ENCODE measurements around the gene CXCL11.

The CXCL11 gene

GRCh38 chr4:76011700-76012387, 24.0 kb downstream of the CXCL11 start:
- TF ChIP-seq, protein P1, sequence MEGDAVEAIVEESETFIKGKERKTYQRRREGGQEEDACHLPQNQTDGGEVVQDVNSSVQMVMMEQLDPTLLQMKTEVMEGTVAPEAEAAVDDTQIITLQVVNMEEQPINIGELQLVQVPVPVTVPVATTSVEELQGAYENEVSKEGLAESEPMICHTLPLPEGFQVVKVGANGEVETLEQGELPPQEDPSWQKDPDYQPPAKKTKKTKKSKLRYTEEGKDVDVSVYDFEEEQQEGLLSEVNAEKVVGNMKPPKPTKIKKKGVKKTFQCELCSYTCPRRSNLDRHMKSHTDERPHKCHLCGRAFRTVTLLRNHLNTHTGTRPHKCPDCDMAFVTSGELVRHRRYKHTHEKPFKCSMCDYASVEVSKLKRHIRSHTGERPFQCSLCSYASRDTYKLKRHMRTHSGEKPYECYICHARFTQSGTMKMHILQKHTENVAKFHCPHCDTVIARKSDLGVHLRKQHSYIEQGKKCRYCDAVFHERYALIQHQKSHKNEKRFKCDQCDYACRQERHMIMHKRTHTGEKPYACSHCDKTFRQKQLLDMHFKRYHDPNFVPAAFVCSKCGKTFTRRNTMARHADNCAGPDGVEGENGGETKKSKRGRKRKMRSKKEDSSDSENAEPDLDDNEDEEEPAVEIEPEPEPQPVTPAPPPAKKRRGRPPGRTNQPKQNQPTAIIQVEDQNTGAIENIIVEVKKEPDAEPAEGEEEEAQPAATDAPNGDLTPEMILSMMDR (IDR thresholded peaks at IDR 0.05; ENCODE audit: low read depth, low read length), result no peak
- TF ChIP-seq EZH2phosphoT487 (IDR thresholded peaks at IDR 0.05; ENCODE audit: low read depth), result no peak
- Histone ChIP-seq H3K4me3 (ENCODE audit: low read length) (peak overlapping the region; percentile 49), H3K27me3 (ENCODE audit: low read depth, low read length) (no peaks in the 10 kb centered on the region), H3K79me2 (ENCODE audit: low read length) (no peaks in the 10 kb centered on the region), H3K27ac (ENCODE audit: low read length) (peak overlapping the region; percentile 98), H3K4me2 (ENCODE audit: low read length) (peak overlapping the region; percentile 77), H4K20me1 (ENCODE audit: insufficient read depth, low read length) (no peaks in the 10 kb centered on the region), H3K4me1 (ENCODE audit: low read length) (peaks cover 96% of the 10 kb centered on the region), H2AFZ (ENCODE audit: low read depth, low read length) (no peak overlapping the region), H3K9me3 (ENCODE audit: insufficient read depth, low read length) (no peaks in the 10 kb centered on the region), H3K9ac (ENCODE audit: low read length) (peak overlapping the region; percentile 95), H3K36me3 (replicated peaks; ENCODE audit: low read depth, low read length) (peaks cover 5% of the 10 kb centered on the region)

DNA sequence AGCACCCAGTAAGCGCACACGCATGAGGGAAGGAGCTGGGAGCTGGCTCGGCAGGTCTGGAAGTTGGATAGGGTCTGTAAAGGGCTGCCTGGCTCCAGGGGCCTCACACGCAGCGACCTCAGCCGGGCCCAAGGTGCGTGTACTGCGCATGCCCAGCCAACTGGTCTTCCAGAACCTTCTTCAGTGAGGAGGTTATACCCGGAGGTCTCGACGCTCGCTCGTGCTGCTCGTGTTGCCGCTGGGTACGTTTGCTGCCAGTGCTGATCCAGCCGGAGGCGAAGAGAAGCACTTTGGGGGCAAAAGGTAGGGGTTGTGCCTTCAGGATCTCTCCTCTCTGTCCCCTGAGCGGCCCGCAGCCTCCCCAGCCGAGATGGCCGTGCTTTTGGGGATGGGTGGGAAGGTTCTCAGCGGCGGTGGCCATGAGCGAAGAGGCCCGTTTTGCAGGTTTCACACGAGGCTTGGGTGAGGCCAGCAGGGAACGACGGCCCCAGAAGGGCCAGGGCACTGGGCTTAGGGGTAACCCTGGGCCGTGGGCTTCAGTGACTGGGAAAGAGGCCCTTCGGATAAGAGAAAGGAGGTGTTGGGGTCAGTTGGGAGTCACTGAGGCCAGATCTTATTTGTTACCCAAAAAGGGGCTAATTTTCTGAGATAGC, 24.7 kb downstream of the CXCL11 start:
- TF ChIP-seq EZH2phosphoT487 (IDR thresholded peaks at IDR 0.05; ENCODE audit: low read depth), result no peak
- H2AFZ ChIP-seq (ENCODE audit: low read depth, low read length), result no peak overlapping the region

DNA sequence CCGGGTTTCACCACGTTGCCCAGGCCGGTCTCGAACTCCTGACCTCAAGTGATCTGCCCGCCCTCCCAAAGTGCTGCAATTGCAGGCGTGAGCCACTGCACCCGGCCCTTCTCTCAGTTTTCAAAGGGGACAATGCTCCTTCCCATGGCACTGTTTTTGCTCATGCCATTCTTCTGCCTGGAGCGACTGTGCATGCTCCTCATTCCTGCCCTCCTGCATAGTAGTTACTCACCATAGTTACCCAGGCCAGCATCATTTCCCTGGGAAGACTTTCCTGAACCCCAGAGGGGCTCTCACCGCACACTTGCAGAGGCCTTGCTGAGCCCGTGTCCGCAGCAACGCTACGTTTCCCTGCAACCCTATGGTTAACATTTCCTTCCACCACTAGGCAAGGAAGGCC, 25.3 kb downstream of the CXCL11 start:
- Histone ChIP-seq H4K20me1 (ENCODE audit: insufficient read depth, low read length) (no peaks in the 10 kb centered on the region), H3K36me3 (replicated peaks; ENCODE audit: low read depth, low read length) (peaks cover 11% of the 10 kb centered on the region), H2AFZ (ENCODE audit: low read depth, low read length) (no peak overlapping the region), H3K27me3 (ENCODE audit: low read depth, low read length) (no peaks in the 10 kb centered on the region), H3K4me1 (ENCODE audit: low read length) (peaks cover 89% of the 10 kb centered on the region), H3K9me3 (ENCODE audit: insufficient read depth, low read length) (no peaks in the 10 kb centered on the region), H3K79me2 (ENCODE audit: low read length) (no peaks in the 10 kb centered on the region), H3K27ac (ENCODE audit: low read length) (peak overlapping the region; percentile 98), H3K4me3 (ENCODE audit: low read length) (no peak overlapping the region), H3K9ac (ENCODE audit: low read length) (peak overlapping the region; percentile 94; the same call in 1 of the 2 replicates), H3K4me2 (ENCODE audit: low read length) (peak overlapping the region; percentile 77; the same call in 1 of the 2 replicates)
- TF ChIP-seq EZH2phosphoT487 (IDR thresholded peaks at IDR 0.05; ENCODE audit: low read depth), result no peak
- TF ChIP-seq, protein P1 (IDR thresholded peaks at IDR 0.05; ENCODE audit: low read depth, low read length), result no peak

More for the DNA sequence above, 24.7 kb downstream of the CXCL11 start:
- Histone ChIP-seq H3K9me3 (ENCODE audit: insufficient read depth, low read length) (no peaks in the 10 kb centered on the region), H3K27me3 (ENCODE audit: low read depth, low read length) (no peaks in the 10 kb centered on the region), H3K4me3 (ENCODE audit: low read length) (peak overlapping the region; percentile 49; the same call in 1 of the 2 replicates), H3K27ac (ENCODE audit: low read length) (peak overlapping the region; percentile 98), H3K4me1 (ENCODE audit: low read length) (peaks cover 95% of the 10 kb centered on the region), H3K4me2 (ENCODE audit: low read length) (peak overlapping the region; percentile 77), H3K79me2 (ENCODE audit: low read length) (no peaks in the 10 kb centered on the region), H4K20me1 (ENCODE audit: insufficient read depth, low read length) (no peaks in the 10 kb centered on the region), H3K36me3 (replicated peaks; ENCODE audit: low read depth, low read length) (peaks cover 6% of the 10 kb centered on the region), H3K9ac (ENCODE audit: low read length) (peak overlapping the region; percentile 94)

DNA sequence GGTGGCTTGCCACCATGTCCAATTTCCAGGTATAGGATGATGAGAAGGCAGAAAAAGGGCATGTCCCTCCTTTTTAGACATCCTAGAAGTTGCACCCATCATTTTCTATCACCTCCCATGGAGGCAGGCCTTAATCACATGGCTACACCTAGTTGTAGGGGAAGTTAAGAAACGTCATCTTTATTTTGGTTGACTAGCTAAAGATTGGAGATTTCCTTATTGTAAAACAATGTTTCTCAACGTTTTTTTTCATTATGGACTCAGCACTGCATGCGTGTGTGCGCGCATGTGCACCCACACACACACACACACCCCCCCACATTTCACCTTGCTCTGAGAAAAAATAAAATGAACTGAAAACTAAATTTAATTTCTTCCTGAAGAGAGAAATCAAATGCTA, 26.6 kb downstream of the CXCL11 start:
- Histone ChIP-seq H3K4me1 (ENCODE audit: low read length) (peaks cover 86% of the 10 kb centered on the region), H3K4me2 (ENCODE audit: low read length) (no peak overlapping the region), H4K20me1 (ENCODE audit: insufficient read depth, low read length) (no peaks in the 10 kb centered on the region), H3K27me3 (ENCODE audit: low read depth, low read length) (no peaks in the 10 kb centered on the region), H2AFZ (ENCODE audit: low read depth, low read length) (no peak overlapping the region), H3K9me3 (ENCODE audit: insufficient read depth, low read length) (no peaks in the 10 kb centered on the region), H3K4me3 (ENCODE audit: low read length) (no peak overlapping the region), H3K36me3 (replicated peaks; ENCODE audit: low read depth, low read length) (peaks cover 14% of the 10 kb centered on the region), H3K27ac (ENCODE audit: low read length) (no peak overlapping the region), H3K9ac (ENCODE audit: low read length) (no peak overlapping the region), H3K79me2 (ENCODE audit: low read length) (no peaks in the 10 kb centered on the region)
- TF ChIP-seq, protein P1 (IDR thresholded peaks at IDR 0.05; ENCODE audit: low read depth, low read length), result no peak
- TF ChIP-seq EZH2phosphoT487 (IDR thresholded peaks at IDR 0.05; ENCODE audit: low read depth), result no peak
